Measurements from ENCODE around the gene HLX.

The HLX gene

GRCh38 chr1:220896092-220896491 is 16.8 kb downstream of the HLX start:
- no peak for DNase-seq (ENCODE audit: low read depth)

DNA sequence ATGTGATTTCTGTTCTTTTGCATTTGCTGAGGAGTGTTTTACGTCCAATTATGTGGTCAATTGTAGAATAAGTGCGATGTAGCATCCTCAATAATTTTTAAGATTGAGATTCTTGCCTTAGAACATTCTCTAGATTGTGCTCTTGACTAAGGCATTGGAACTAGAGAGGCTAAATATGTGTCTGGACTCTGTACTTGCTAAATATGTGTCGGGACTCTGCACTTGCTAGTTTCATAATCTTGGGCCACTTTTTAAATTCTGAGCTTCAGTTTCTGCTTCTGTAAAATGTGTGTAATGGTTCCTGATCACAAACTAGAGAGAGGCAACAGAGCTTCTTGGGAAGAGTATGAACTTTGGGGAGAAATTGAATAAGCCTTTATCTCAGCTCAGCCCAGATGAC is 21.6 kb downstream of the HLX start:
- no peak for DNase-seq (ENCODE audit: low read depth)

GRCh38 chr1:220901881-220902280 is 22.6 kb downstream of the HLX start:
- DNase-seq (ENCODE audit: low read depth), result no peak

- DNase-seq (ENCODE audit: low read depth), result no peak
Observed at GRCh38 chr1:220902916-220903315, 23.7 kb downstream of the HLX start.

- no peak for DNase-seq (ENCODE audit: low read depth)
Observed at GRCh38 chr1:220904876-220905275, 25.6 kb downstream of the HLX start.

GRCh38 chr1:220905650-220906560 is 26.7 kb downstream of the HLX start:
- no peak for DNase-seq (ENCODE audit: low read depth)

GRCh38 chr1:220906561-220907334 is 27.5 kb downstream of the HLX start:
- DNase-seq (ENCODE audit: low read depth), result no peak

- DNase-seq (ENCODE audit: low read depth), result no peak
Observed at GRCh38 chr1:220908757-220909156, 29.5 kb downstream of the HLX start.

DNA sequence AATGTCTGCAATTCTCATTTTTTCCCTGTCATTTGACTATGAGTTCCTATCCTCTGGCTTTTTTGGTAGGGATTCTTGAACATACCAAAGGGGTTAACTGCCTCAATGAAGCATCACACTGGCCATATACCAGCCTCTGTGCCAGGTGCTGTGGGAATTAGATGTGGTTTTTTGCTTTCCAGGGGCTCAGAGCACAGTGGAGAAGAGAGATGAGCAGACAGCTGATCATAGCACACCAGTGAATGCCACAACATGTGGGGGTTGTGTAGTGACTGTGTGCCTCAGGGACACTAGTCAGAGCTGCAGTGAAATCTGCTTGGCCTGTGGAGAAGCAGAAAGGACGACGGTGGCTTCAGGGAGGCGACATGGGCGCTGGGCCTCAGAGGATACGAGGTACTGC is 30.8 kb downstream of the HLX start:
- DNase-seq (ENCODE audit: low read depth), result no peak

GRCh38 chr1:220914283-220915116 is 35.3 kb downstream of the HLX start:
- no peak for DNase-seq (ENCODE audit: low read depth)

- no peak for DNase-seq (ENCODE audit: low read depth)
Observed at GRCh38 chr1:220915117-220915440, 35.8 kb downstream of the HLX start.

GRCh38 chr1:220915954-220916353 is 36.7 kb downstream of the HLX start:
- no peak for DNase-seq (ENCODE audit: low read depth)

DNA sequence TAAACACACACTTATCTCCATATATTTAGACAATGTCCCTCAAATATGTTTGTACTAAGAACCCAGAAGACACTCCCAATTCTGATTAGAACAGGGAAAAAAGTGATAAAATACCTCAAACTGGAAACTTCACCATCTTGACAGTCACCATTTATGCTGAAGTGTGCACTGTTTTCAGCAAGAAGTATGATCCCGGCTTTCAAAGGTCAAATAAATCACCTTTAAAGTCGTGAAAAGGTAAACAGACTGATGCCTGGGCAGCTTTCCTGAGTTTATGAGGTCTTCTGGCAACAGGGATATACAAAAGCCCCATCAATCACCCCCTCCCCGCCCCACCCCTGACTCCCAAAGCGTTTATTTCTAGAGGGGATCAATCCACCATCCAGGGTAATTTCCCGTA is 37.9 kb downstream of the HLX start:
- no peak for DNase-seq (ENCODE audit: low read depth)

DNA sequence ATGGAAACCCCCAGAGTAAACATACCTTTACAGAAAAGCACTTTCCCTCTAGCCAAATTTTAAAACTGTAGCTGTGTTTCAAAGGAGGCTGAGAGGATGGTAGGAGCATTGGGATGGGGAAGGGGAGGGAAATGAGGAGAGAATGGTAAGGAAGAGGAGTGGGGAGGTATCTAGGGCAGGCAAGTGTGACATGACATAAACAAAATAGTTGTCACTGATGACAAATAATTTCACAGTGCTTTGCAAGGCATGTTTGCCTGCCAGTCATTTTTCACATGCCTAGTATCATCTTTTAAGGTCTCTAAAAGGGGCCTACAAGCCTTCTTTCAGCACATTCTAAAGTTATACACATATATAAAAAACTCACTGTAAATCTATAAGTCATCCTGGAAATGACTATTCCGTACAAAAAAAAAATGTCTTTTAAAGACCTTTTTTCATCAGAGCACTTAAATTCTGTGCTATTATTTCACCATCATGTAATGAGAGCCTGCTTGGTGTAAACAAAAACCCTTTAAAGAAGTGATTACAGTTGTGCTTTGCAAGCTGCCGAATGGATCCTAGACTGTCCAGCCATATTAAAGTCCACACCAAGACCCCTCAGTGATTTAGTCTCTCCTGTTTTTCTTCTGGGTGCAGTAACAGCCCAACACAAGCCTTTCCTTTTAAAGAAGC is 38.4 kb downstream of the HLX start:
- no peak for DNase-seq (ENCODE audit: low read depth)

GRCh38 chr1:220918285-220918951 is 39.2 kb downstream of the HLX start:
- DNase-seq (ENCODE audit: low read depth), result no peak

DNA sequence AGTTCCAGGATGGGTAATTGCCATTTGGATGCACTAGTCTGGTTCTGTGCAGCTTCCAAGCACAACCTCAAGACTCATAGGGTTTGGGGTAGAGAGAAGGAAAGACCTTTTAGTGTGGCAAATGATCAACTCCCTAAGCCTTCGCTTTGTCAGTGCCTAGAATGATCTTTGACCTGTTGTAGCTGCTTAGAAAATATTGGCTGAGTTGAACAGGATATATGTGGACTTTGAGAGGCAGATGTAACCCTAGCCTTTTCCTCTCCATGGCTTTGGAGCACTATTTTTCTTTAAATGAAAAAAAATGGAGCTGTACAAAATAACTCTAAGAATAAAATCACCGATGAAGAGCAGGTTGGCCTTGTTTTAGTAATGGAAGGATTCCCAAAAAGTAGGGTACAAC is 41.7 kb downstream of the HLX start:
- no peak for DNase-seq (ENCODE audit: low read depth)

DNA sequence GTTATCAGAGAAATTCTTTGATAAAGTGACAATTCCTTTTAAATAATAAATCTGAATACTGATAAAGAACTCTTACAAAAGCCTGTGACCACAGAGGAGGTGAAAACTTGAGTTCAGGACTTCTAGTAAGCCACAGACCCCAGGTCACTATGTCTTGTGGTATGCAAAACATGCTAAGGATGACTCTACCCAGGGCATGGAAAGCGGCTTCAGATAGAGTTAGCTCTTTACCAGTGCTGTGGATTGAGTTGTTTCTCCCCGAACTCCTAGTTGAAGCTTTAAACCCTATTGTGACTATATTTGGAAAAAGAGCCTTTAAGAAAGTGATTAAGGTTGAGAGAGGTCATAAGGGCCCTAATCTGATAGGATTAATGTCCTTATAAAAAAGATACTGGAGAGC is 42.3 kb downstream of the HLX start:
- DNase-seq (ENCODE audit: low read depth), result no peak

GRCh38 chr1:220921971-220922635 is 42.9 kb downstream of the HLX start:
- DNase-seq (ENCODE audit: low read depth), result no peak

DNA sequence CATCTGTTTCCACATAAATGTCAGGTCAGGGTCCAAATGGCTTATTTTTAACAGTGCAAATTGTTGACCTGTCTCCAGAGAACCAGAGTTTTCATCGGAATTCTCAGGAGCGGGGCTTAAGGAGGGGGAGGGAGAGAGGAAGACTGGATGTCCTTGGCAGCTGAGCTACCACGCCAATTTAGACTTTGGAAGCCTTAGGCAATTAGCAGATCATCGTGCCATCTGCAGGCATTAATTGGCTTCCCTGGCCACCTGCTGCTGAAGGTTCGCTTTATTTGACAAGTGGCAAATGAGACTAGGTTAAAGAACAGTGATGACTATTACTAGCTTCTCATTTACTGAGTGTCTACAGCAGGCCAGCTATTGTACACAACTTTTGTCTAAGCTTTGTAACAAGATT is 43.7 kb downstream of the HLX start:
- no peak for DNase-seq (ENCODE audit: low read depth)

GRCh38 chr1:220924331-220924970 is 45.2 kb downstream of the HLX start:
- DNase-seq (ENCODE audit: low read depth), result no peak
